Pancreas (tissue), 10 donors: ENCODE measurements around the gene RAP2C. TPM values are rescaled to one million over a fixed set of nuclear protein-coding genes. Genes with fewer than 3 reads are reported as not detected.
"Not testable (repeated sequence)": the region's sequence is repeated elsewhere in the genome, so short reads cannot be mapped to it uniquely, and the experiment has no call there.

ENCODE experiments used
- ATAC-seq, 4 donors: fragments of 200-7000 bp; cut with Tn5 transposase; one replicate each; pipeline versions ENCODE4 v1.8.0 to v1.9.1; 2020; ENCODE audit warnings: mild to moderate bottlenecking in 4 of 4, moderate library complexity in 4 of 4
- DNase-seq, 6 donors: peaks; one replicate each; pipeline ENCODE4 v3.0.0-alpha.2; 2020
- FAIRE-seq: peaks from 2 replicates; lab custom pipeline; 2012; peaks lifted over from hg19 to GRCh38; lab: Jason Lieb, UNC
- H3K27ac ChIP-seq, 4 donors: fragments of 200-600 bp; sonication (generic); 1 replicate in 3 of 4; 2 replicates in 1 of 4; pipeline versions ENCODE4 v1.5.0 to v1.8.0; 2020
- H3K27me3 ChIP-seq, 4 donors: fragments of 200-600 bp; one replicate each; pipeline ENCODE4 v1.8.0; 2021
- H3K36me3 ChIP-seq, 3 donors: fragments of 200-600 bp; sonication (generic) in 1 of 3; one replicate each; pipeline versions ENCODE4 v1.5.0 to v1.8.0; 2020 to 2021
- H3K4me1 ChIP-seq, 3 donors: fragments of 200-600 bp; one replicate each; pipeline ENCODE4 v1.8.0; 2021
- H3K4me3 ChIP-seq, 4 donors: fragments of 200-600 bp; sonication (generic) in 2 of 4; one replicate each; pipeline versions ENCODE4 v1.5.0 to v1.8.0; 2020 to 2021
- H3K9me3 ChIP-seq, 4 donors: fragments of 200-600 bp; one replicate each; pipeline ENCODE4 v1.8.0; 2021
- WGBS, 2 donors: extraction: QIAGEN DNeasy Blood & Tissue Kit; methylation state at CpG; one replicate each; pipeline ENCODE4 v1.1.7; 2013; 5-methylcytosine and 5-hydroxymethylcytosine counted together
- intact Hi-C, 3 donors: fragments of 100-400 bp; cut with DNase I; formaldehyde crosslinking; loops; one replicate each; pipeline versions ENCODE4 v1.11.1 to v1.14.2; 2022
- polyA plus RNA-seq, 2 donors: library from polyadenylated mRNA; stranded (reverse); fragments of 200-250 nt; gene quantifications; one replicate each; pipeline ENCODE4 v1.2.3, GENCODE V29; 2013
- total RNA-seq, 6 donors: library from RNA; stranded (reverse); fragmentation: NEBNext Ultra II Directional in 4 of 6; extraction: Animal tissue kit (Norgen Biotek cat#: 25700) in 4 of 6; gene quantifications; one replicate each; pipeline versions ENCODE4 v1.2.1 to v1.2.4, GENCODE V29; 2021 to 2023
- TF ChIP-seq, protein P1 (sequence below), 4 donors: fragments of 200-600 bp; sonication (generic) in 3 of 4; IDR thresholded peaks; one replicate each; pipeline versions ENCODE4 v1.5.0 to v1.8.0; 2021; ENCODE audit warnings: antibody characterized with exemption in 4 of 4
- donor health status: healthy with polysubstance abuse.
- donor health status: DM: no; HTN: no; CAD: no; lungs with moderate emphysema.
- donor health status: DM: no; HTN: no; CAD: no.
- donor health status: control.
- donor health status: control.
- donor health status: Bipolar disorder and iron deficiency.
- donor health status: DM: yes; HTN: yes; CAD: no.
- donor health status: DM: no; HTN: no; CAD: no.
- donor health status: DM: no; HTN: no; CAD: no.
- donor health status: DM: yes; HTN: yes; CAD: no.

The RAP2C gene
- total and polyA plus RNA-seq, 8 donors = 6.2 to 15.1 (median 8.3) TPM

GRCh38 chrX:132169554-132169953, 49.7 kb downstream of the RAP2C start:
- FAIRE-seq (no peak), ATAC-seq (peak in 3 of 4 donors; percentile 23 to 62 (median 47)), DNase-seq (no peak)
- Histone ChIP-seq H3K36me3 (no peaks in the 10 kb centered on the region), H3K9me3 (no peaks in the 10 kb centered on the region), H3K27me3 (peaks cover 0 to 6% (median 0%) of the 10 kb centered on the region in 4 donors), H3K27ac (no peak overlapping the region), H3K4me3 (no peak overlapping the region), H3K4me1 (no peaks in the 10 kb centered on the region)
- 19 to 23% methylated on average over 3 of the region's 3 CpGs for WGBS, 2 donors
- intact Hi-C loops = no loop called here
- TF ChIP-seq, protein P1, sequence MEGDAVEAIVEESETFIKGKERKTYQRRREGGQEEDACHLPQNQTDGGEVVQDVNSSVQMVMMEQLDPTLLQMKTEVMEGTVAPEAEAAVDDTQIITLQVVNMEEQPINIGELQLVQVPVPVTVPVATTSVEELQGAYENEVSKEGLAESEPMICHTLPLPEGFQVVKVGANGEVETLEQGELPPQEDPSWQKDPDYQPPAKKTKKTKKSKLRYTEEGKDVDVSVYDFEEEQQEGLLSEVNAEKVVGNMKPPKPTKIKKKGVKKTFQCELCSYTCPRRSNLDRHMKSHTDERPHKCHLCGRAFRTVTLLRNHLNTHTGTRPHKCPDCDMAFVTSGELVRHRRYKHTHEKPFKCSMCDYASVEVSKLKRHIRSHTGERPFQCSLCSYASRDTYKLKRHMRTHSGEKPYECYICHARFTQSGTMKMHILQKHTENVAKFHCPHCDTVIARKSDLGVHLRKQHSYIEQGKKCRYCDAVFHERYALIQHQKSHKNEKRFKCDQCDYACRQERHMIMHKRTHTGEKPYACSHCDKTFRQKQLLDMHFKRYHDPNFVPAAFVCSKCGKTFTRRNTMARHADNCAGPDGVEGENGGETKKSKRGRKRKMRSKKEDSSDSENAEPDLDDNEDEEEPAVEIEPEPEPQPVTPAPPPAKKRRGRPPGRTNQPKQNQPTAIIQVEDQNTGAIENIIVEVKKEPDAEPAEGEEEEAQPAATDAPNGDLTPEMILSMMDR (IDR thresholded peaks at IDR 0.05) = no peak

DNA sequence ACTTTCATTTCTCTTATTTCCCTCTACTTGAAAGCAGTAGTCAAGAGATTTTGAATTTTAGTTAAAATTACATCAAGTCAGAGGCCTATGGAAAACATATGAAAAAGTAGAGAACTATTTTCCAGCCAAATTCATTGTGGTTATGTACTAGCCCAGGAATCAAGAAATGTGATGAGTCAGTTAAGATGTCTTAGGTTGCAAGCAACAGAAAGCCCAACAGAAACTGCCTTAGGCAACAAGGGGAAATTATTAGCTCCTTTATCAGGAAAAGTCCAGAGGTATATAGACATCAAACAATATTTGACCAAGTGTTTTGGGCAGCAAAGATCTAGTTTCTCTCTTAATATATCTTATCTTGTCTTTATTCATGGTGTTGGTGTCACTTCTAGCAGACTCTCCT, 53.6 kb downstream of the RAP2C start:
- H3K4me1 ChIP-seq = no peaks in the 10 kb centered on the region
- intact Hi-C loops = no loop called here
- H3K27me3 ChIP-seq = no peaks in the 10 kb centered on the region
- H3K4me3 ChIP-seq = no peak overlapping the region
- ATAC-seq (no peak), DNase-seq (no peak), FAIRE-seq (no peak)
- TF ChIP-seq, protein P1 (IDR thresholded peaks at IDR 0.05) = no peak
- no peaks in the 10 kb centered on the region for H3K36me3 ChIP-seq
- no peak overlapping the region for H3K27ac ChIP-seq
- H3K9me3 ChIP-seq = no peaks in the 10 kb centered on the region

GRCh38 chrX:132165005-132165404, 54.2 kb downstream of the RAP2C start:
- FAIRE-seq (no peak), DNase-seq (no peak), ATAC-seq (no peak)
- Histone ChIP-seq H3K4me1 (no peaks in the 10 kb centered on the region), H3K27ac (no peak overlapping the region), H3K27me3 (no peaks in the 10 kb centered on the region), H3K36me3 (no peaks in the 10 kb centered on the region), H3K9me3 (no peaks in the 10 kb centered on the region), H3K4me3 (no peak overlapping the region)
- intact Hi-C loops = no loop called here
- TF ChIP-seq, protein P1 (IDR thresholded peaks at IDR 0.05) = no peak

DNA sequence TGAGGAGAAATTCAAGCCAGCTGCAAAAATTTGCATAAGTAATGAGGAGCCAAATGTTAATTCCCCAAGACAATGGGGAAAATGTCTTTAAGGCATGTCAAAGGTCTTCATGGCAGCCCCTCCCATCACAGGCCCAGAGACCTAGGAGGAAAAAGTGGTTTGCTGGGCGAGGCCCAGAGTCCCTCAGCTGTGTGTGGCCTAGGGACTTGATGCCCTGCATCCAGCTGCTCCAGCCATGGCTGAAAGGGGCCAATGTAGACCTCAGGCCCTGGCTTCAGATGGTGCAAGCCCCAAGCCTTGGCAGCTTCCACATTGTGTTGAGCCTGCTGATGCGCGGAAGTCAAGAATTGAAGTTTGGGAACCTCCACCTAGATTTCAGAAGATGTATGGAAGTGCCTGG, 56.2 kb downstream of the RAP2C start:
- H3K9me3 ChIP-seq, H3K4me3 ChIP-seq, H3K27ac ChIP-seq, H3K27me3 ChIP-seq, intact Hi-C loops, ATAC-seq, FAIRE-seq, H3K36me3 ChIP-seq, DNase-seq, H3K4me1 ChIP-seq: not testable (repeated sequence)
- WGBS, 2 donors = 89 to 97% methylated on average over 3 of the region's 3 CpGs

DNA sequence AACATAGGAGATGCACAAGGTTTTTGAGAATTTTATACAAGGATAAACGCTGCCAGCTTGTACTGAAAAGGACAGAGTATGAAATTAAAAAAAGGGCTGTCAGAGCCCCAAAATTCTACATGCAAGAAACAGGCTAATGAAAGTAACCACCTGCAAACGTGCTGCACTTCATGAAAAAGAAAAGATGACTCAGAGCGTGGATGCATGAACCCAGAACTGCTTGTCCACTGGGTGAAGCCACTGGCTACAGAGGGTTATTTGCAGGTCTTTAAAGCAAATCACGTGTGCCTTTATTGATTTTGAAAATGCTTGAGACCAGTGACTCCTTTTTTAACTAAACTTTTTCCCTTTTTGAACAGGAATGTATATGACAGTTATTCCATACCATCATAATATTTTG, 66.1 kb downstream of the RAP2C start:
- Histone ChIP-seq H3K27me3 (peaks cover 0 to 9% (median 4%) of the 10 kb centered on the region in 4 donors), H3K9me3 (no peaks in the 10 kb centered on the region), H3K4me1 (no peaks in the 10 kb centered on the region), H3K27ac (no peak overlapping the region), H3K36me3 (no peaks in the 10 kb centered on the region), H3K4me3 (no peak overlapping the region)
- ATAC-seq (no peak), DNase-seq (no peak), FAIRE-seq (no peak)
- TF ChIP-seq, protein P1 (IDR thresholded peaks at IDR 0.05) = no peak
- WGBS, 2 donors = 43 to 66% methylated on average over 4 of the region's 4 CpGs
- intact Hi-C loops = no loop called here

Other genes starting within 250 kb of the RAP2C start
- gene STK26, start 196.1 kb downstream of the RAP2C start, total RNA-seq = 1 to 10 TPM; 2.0 to 4.5 (median 2.7) TPM
- gene STK26, start 196.1 kb downstream of the RAP2C start, polyA plus RNA-seq = 1 to 10 TPM; 1.6 to 2.7 TPM
- gene FRMD7, start 91.4 kb downstream of the RAP2C start, total RNA-seq = not detected
- gene FRMD7, start 91.4 kb downstream of the RAP2C start, polyA plus RNA-seq = under 1 TPM in 1 of 2 donors, not detected in 1; 0.02 TPM